DOHH2 (cell line): ENCODE results near the gene LAMTOR1.

Experiments used
- H3F3A ChIP-seq: fragments of 200-600 bp; sonication (generic), shearing (Covaris generic); 2 replicates; pipeline ENCODE4 v1.6.0; 2016; ENCODE audit warnings: antibody characterized with exemption, mild to moderate bottlenecking; ENCODE audit not compliant: control insufficient read depth, insufficient read depth
- H3K27ac ChIP-seq: fragments of 200-600 bp; sonication (generic); 2 replicates; pipeline ENCODE4 v1.5.1; 2014; ENCODE audit warnings: low read depth, mild to moderate bottlenecking, low read length, moderate library complexity
- H3K27me3 ChIP-seq: fragments of 200-600 bp; sonication (generic); 2 replicates; pipeline ENCODE4 v1.6.1; 2014; ENCODE audit warnings: mild to moderate bottlenecking, low read length, mixed read lengths; ENCODE audit not compliant: control insufficient read depth
- H3K36me3 ChIP-seq: fragments of 200-600 bp; sonication (generic); 2 replicates; pipeline ENCODE4 v1.6.1; 2014; ENCODE audit warnings: mild to moderate bottlenecking, low read length, moderate library complexity, mixed read lengths; ENCODE audit not compliant: control insufficient read depth
- H3K4me1 ChIP-seq: fragments of 200-600 bp; sonication (generic); 2 replicates; pipeline ENCODE4 v1.6.1; 2014; ENCODE audit warnings: mild to moderate bottlenecking, low read length, mixed read lengths; ENCODE audit not compliant: control insufficient read depth
- H3K4me2 ChIP-seq: fragments of 200-600 bp; sonication (generic); 2 replicates; pipeline ENCODE4 v1.6.0; 2014; ENCODE audit warnings: mild to moderate bottlenecking, low read length, moderate library complexity
- H3K4me3 ChIP-seq: fragments of 200-600 bp; sonication (generic); 2 replicates; pipeline ENCODE4 v1.5.1; 2014; ENCODE audit warnings: mild to moderate bottlenecking, low read length, mixed read lengths
- H3K79me2 ChIP-seq: fragments of 200-600 bp; sonication (generic); 2 replicates; pipeline ENCODE4 v1.6.1; 2014; ENCODE audit warnings: mild to moderate bottlenecking, low read length, mixed read lengths; ENCODE audit not compliant: control insufficient read depth
- H3K9me2 ChIP-seq: fragments of 200-600 bp; sonication (generic); replicated peaks from 2 replicates; pipeline ENCODE4 v1.6.1; 2014; ENCODE audit warnings: mild to moderate bottlenecking, low read length, mixed read lengths; ENCODE audit not compliant: control insufficient read depth
- H3K9me3 ChIP-seq: fragments of 200-600 bp; sonication (generic); 2 replicates; pipeline ENCODE4 v1.6.1; 2014; ENCODE audit warnings: antibody characterized with exemption, low read length, mixed read lengths; ENCODE audit not compliant: control insufficient read depth, insufficient read depth
- H4K20me1 ChIP-seq: fragments of 200-600 bp; sonication (generic); 2 replicates; pipeline ENCODE4 v1.6.0; 2014; ENCODE audit warnings: low read depth, mild to moderate bottlenecking, antibody characterized with exemption, low read length, moderate library complexity; ENCODE audit not compliant: control insufficient read depth, insufficient read depth
- EZH2phosphoT487 ChIP-seq: fragments of 200-600 bp; sonication (generic); IDR thresholded peaks from 2 replicates; pipeline ENCODE4 v1.6.1; 2017; ENCODE audit warnings: borderline replicate concordance, mild to moderate bottlenecking, antibody characterized with exemption, low read length, moderate library complexity, mixed read lengths
- TF ChIP-seq, protein P1 (sequence below): fragments of 200-600 bp; sonication (generic); IDR thresholded peaks from one replicate; pipeline ENCODE4 v1.5.1; 2014; ENCODE audit warnings: antibody characterized with exemption, mild to moderate bottlenecking, low read depth, low read length; ENCODE audit not compliant: poor library complexity, severe bottlenecking

The LAMTOR1 gene

DNA sequence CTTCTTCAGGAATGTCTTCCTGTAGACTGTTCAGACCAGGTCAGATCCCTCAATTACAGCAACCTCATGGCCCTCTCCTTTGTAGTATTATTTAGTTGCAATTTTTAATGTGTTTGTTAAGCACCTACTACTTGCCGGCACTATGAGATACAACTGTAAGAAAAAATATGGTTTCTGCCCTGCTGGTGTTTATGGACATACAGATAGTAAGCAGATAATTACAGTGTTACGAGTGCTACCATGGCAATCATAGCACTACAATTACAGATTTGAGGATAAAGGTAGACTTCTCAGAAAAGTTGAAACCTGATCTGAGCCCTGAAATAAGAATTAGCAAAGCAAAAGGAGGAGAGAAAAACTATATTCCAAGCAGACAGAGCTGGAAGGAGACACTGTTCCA is 19.7 kb downstream of the LAMTOR1 start:
- Histone ChIP-seq H3K9me2 (no peaks in the 10 kb centered on the region), H3F3A (peaks cover 6% of the 10 kb centered on the region; the same call in 1 of the 2 replicates), H4K20me1 (0 out of 2 replicates have a peak, but pooled peaks cover 5% of the 10 kb centered on the region), H3K4me1 (peaks cover 29% of the 10 kb centered on the region), H3K4me3 (no peak overlapping the region), H3K79me2 (peaks cover 18% of the 10 kb centered on the region), H3K4me2 (no peak overlapping the region), H3K27me3 (no peaks in the 10 kb centered on the region), H3K9me3 (no peaks in the 10 kb centered on the region), H3K27ac (no peak overlapping the region), H3K36me3 (peaks cover 3% of the 10 kb centered on the region)
- TF ChIP-seq, protein P1, sequence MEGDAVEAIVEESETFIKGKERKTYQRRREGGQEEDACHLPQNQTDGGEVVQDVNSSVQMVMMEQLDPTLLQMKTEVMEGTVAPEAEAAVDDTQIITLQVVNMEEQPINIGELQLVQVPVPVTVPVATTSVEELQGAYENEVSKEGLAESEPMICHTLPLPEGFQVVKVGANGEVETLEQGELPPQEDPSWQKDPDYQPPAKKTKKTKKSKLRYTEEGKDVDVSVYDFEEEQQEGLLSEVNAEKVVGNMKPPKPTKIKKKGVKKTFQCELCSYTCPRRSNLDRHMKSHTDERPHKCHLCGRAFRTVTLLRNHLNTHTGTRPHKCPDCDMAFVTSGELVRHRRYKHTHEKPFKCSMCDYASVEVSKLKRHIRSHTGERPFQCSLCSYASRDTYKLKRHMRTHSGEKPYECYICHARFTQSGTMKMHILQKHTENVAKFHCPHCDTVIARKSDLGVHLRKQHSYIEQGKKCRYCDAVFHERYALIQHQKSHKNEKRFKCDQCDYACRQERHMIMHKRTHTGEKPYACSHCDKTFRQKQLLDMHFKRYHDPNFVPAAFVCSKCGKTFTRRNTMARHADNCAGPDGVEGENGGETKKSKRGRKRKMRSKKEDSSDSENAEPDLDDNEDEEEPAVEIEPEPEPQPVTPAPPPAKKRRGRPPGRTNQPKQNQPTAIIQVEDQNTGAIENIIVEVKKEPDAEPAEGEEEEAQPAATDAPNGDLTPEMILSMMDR = no peak
- TF ChIP-seq EZH2phosphoT487 = no peak

DNA sequence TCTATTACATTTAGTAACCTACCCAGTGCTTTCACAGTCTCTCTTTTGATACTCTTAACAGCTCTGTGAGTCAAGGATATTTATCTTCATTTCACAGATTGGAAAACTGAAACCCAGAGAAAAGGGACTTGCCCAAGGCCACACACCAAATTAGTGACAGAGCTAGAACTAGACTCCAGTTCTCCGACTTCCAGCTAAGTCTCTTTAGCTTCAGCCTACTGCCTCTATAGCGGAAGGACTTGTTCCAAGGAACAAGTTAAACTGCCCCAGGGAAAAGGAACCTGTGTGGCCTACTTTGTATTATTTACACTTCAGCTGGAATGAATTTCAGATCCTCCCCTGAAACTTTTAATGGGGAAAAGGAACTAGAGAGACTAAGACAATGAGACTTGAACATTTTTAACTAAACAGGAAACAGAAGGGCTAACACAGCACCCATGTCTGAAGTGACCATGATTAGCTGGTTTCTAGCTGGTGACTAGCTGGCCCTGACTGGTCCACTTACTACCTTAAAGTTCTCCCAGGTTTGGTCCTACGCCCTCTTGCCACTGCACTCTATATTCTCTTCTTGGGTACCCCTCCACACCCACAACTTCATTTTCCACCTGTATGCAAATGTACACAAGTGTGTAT is 21.2 kb downstream of the LAMTOR1 start:
- H3K79me2 ChIP-seq = peaks cover 33% of the 10 kb centered on the region
- H3K4me2 ChIP-seq = peak overlapping the region; percentile 81; the same call in 1 of the 2 replicates
- TF ChIP-seq, protein P1 = no peak
- no peak for TF ChIP-seq EZH2phosphoT487
- H3K27ac ChIP-seq = peak overlapping the region; percentile 16; the same call in 1 of the 2 replicates
- H3K4me3 ChIP-seq = peak overlapping the region; percentile 80; the same call in 1 of the 2 replicates
- H3K36me3 ChIP-seq = peaks cover 7% of the 10 kb centered on the region
- peaks cover 6% of the 10 kb centered on the region; the same call in 1 of the 2 replicates for H3F3A ChIP-seq
- H3K4me1 ChIP-seq = peaks cover 41% of the 10 kb centered on the region
- no peaks in the 10 kb centered on the region for H3K9me2 ChIP-seq
- no peaks in the 10 kb centered on the region for H3K9me3 ChIP-seq
- H3K27me3 ChIP-seq = no peaks in the 10 kb centered on the region
- H4K20me1 ChIP-seq = 0 out of 2 replicates have a peak, but pooled peaks cover 5% of the 10 kb centered on the region

DNA sequence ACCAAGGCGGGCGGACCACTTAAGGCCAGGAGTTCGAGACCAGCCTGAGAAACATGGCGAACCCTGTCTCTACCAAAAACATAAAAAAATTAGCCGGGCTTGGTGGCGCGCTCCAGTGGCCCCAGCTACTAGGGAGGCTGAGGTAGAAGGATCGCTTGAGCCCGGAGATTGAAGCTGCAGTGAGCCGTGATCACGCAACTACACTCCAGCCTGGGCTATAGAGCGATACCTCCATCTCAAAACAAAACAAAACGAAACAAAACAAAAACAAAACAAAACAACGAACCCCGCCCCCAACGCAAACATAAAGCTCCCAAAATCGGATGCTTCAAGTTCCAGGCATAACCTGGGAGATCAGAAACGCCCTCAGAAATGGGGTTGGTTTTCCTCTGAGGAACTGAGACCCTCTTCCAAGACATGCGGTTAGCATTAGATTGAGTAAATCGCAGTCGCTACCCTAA is 21.9 kb downstream of the LAMTOR1 start:
- Histone ChIP-seq H3K27ac (peak overlapping the region; percentile 34; the same call in 1 of the 2 replicates), H3K36me3 (peaks cover 11% of the 10 kb centered on the region), H3K9me3 (no peaks in the 10 kb centered on the region), H3K4me1 (peaks cover 42% of the 10 kb centered on the region), H3F3A (peaks cover 5% of the 10 kb centered on the region; the same call in 1 of the 2 replicates), H3K4me3 (peak overlapping the region; percentile 80), H3K4me2 (peak overlapping the region; percentile 81), H3K9me2 (no peaks in the 10 kb centered on the region), H3K79me2 (peaks cover 40% of the 10 kb centered on the region), H4K20me1 (0 out of 2 replicates have a peak, but pooled peaks cover 5% of the 10 kb centered on the region), H3K27me3 (no peaks in the 10 kb centered on the region)
- TF ChIP-seq, protein P1 = no peak
- no peak for TF ChIP-seq EZH2phosphoT487
